NB4 (cell line): Measurements from ENCODE around the gene HEXIM1.

ENCODE experiments used
- DNase-seq: peaks from one replicate; pipeline ENCODE4 v3.0.0; 2010; ENCODE audit warnings: low read depth
- H3K4me3 ChIP-seq: one replicate; pipeline ENCODE4 v1.5.1; 2011; ENCODE audit warnings: mild to moderate bottlenecking, low read depth, low read length, moderate library complexity
- MYC ChIP-seq: IDR thresholded peaks from 2 replicates; pipeline ENCODE4 v1.6.1; 2011; ENCODE audit warnings: low read depth, low read length
- POLR2A ChIP-seq: IDR thresholded peaks from 2 replicates; pipeline ENCODE4 v1.6.1; 2011; ENCODE audit warnings: mild to moderate bottlenecking; ENCODE audit not compliant: insufficient read length; ENCODE audit errors: extremely low read depth
- TF ChIP-seq, protein P1 (sequence below): IDR thresholded peaks from one replicate; pipeline ENCODE4 v1.5.1; 2012; ENCODE audit warnings: low read depth, low read length
- TF ChIP-seq, protein P2 (sequence below): IDR thresholded peaks from 2 replicates; pipeline ENCODE4 v1.6.1; 2011; ENCODE audit warnings: low read depth, low read length

Gene HEXIM1

DNA sequence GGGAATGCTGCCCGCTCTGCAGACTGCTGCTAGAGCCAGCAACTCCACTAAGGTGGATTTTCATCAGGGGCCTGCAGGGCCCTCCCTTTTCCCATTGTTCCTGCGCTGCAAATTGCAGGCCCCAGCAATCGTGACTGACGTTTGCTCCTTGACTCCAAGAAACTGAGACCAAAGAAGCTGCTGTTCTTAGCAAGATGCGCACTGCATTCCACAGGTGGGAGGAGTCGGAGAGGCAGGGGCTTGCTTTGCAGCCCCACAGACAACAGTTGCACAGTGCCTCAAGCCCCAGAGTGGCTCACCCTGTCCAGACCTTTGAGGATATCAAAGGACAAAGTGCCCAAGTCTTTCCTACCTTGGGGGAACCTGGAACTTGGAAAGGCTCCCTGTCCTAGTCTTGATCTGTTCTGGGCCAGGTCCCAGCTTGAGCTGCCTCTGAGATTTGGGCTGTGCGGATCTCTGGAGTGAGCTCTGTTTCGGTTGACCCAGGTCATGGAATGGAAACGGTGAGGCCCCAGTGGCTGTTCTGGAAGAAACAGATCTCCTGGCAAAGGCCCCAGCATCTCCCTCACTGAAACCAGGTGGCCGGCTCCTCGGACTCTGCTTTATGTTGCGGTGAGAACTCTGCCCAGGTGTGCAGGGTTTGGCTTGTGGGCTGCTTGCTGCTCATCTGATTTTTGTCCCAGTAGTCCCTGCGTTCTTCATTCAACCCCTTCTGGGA lies 40.8 kb upstream of the HEXIM1 start:
- no peak overlapping the region for H3K4me3 ChIP-seq
- TF ChIP-seq, protein P1, sequence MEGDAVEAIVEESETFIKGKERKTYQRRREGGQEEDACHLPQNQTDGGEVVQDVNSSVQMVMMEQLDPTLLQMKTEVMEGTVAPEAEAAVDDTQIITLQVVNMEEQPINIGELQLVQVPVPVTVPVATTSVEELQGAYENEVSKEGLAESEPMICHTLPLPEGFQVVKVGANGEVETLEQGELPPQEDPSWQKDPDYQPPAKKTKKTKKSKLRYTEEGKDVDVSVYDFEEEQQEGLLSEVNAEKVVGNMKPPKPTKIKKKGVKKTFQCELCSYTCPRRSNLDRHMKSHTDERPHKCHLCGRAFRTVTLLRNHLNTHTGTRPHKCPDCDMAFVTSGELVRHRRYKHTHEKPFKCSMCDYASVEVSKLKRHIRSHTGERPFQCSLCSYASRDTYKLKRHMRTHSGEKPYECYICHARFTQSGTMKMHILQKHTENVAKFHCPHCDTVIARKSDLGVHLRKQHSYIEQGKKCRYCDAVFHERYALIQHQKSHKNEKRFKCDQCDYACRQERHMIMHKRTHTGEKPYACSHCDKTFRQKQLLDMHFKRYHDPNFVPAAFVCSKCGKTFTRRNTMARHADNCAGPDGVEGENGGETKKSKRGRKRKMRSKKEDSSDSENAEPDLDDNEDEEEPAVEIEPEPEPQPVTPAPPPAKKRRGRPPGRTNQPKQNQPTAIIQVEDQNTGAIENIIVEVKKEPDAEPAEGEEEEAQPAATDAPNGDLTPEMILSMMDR = no peak
- TF ChIP-seq, protein P2, sequence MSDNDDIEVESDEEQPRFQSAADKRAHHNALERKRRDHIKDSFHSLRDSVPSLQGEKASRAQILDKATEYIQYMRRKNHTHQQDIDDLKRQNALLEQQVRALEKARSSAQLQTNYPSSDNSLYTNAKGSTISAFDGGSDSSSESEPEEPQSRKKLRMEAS = no peak
- no peak for DNase-seq

GRCh38 chr17:45108051-45108450 lies 40.2 kb upstream of the HEXIM1 start:
- H3K4me3 ChIP-seq = no peak overlapping the region
- no peak for TF ChIP-seq POLR2A
- no peak for DNase-seq

GRCh38 chr17:45108595-45109521 lies 39.4 kb upstream of the HEXIM1 start:
- TF ChIP-seq, protein P1 = no peak
- TF ChIP-seq MYC = no peak
- TF ChIP-seq, protein P2 = no peak
- no peak for TF ChIP-seq POLR2A
- H3K4me3 ChIP-seq = no peak overlapping the region
- DNase-seq = no peak

DNA sequence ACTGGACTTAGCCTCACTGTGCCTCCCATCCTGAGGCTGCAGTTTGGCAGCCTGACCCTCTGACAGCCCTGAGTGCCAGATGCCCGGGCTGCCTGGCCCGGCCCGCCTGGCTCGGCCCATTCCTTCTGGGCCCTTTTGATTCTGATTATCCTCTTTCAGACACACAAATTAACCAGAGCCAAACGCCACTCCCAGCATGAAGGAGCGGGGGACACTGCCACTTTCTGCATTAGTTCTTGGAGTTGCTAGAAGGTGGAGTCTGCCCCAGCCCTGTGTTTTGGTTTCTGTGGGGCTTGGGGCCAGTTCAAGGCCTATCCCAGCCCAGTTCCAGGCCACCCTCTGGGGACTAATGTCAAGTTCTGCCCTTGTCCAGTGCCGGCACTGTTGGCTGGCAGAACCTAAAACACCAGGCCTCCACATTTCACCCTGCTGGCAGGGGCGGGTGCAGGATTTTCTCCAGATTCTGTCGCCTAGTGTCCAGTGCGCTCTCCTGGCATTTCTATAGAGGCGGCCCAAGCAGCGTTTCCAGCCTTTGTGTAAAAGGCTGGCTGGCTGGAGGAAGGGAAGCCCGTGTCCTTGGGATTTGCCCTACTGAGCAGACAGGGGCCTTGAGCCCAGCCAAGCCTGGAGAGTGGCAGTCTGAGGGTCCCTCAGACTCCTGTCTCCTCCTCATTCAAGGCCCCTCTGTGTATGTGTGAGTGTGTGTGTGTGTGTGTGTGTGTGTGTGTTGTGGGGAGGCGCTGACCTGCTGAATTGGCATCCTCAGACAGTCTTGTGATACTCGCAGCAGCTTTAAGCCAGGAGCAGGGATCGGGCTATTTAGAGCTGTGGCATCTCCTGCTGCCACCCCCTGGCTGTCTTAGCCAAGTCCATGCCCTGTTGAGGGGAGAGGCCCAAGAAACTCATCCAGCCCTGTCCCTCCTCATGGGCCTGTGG lies 37.3 kb upstream of the HEXIM1 start:
- no peak for DNase-seq
- H3K4me3 ChIP-seq = no peak overlapping the region
- TF ChIP-seq POLR2A (no peak), MYC (no peak)
- TF ChIP-seq, protein P1 = no peak
- TF ChIP-seq, protein P2 = no peak

GRCh38 chr17:45111850-45112249 lies 36.4 kb upstream of the HEXIM1 start:
- H3K4me3 ChIP-seq = no peak overlapping the region
- DNase-seq = no peak
- TF ChIP-seq, protein P2 = no peak
- no peak for TF ChIP-seq POLR2A
- TF ChIP-seq MYC = no peak
- TF ChIP-seq, protein P1 = no peak
